HG03103 (cell line): ENCODE results near the gene ZC3H18.

Source experiments
- ATAC-seq: cut with Tn5 transposase; IDR thresholded peaks from one replicate; pipeline ENCODE4 v1.9.1; 2021; ENCODE audit warnings: low read depth; ENCODE audit not compliant: unreplicated experiment

ZC3H18 gene

DNA sequence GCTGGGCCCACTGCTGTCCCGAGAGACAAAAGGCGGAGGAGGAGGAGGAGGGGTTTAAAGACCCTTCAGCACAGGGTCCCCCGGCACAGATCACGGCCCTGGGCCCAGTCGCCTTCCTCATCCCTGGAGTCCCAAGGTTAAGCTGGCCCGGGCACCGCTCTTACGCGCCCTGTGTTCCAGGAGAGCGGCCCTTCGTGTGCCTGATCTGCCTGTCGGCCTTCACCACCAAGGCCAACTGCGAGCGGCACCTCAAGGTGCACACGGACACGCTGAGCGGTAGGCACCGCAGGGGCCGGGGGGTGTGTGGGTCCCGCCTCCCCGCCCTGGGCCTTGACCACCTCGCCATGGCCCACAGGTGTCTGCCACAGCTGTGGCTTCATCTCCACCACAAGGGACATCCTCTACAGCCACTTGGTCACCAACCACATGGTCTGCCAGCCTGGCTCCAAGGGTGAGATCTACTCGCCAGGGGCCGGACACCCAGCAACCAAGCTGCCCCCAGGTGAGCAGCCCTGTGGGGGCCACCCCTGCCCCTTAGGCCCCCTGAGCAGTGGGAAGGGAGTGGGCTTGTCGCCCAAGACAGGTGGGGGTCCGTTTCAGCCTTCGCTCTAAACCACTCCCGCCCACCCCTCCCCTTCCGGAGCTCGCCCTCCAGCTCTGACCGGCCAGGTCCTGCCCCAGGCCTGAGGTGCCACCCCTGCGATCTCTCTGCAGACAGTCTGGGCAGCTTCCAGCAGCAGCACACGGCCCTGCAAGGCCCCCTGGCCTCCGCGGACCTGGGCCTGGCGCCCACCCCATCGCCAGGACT is 37.6 kb upstream of the ZC3H18 start:
- ATAC-seq, result no peak

GRCh38 chr16:88533381-88533917 is 36.8 kb upstream of the ZC3H18 start:
- no peak for ATAC-seq

DNA sequence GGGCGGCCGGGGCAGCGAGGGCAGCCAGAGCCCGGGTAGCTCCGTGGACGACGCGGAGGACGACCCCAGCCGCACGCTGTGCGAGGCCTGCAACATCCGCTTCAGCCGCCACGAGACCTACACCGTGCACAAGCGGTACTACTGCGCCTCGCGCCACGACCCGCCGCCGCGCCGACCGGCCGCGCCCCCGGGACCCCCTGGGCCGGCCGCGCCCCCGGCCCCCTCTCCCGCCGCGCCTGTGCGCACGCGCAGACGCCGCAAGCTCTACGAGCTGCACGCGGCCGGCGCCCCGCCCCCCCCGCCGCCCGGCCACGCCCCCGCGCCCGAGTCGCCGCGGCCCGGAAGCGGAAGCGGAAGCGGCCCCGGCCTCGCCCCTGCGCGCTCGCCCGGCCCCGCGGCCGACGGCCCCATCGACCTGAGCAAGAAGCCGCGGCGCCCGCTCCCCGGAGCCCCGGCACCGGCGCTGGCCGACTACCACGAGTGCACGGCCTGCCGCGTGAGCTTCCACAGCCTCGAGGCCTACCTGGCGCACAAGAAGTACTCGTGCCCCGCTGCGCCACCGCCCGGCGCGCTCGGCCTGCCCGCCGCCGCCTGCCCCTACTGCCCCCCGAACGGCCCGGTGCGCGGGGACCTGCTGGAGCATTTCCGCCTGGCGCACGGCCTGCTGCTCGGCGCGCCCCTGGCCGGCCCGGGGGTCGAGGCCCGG is 36.1 kb upstream of the ZC3H18 start:
- ATAC-seq, result peak; percentile 49

GRCh38 chr16:88534638-88535190 is 35.5 kb upstream of the ZC3H18 start:
- ATAC-seq, result no peak

GRCh38 chr16:88535191-88535856 is 34.9 kb upstream of the ZC3H18 start:
- no peak for ATAC-seq

- ATAC-seq, result no peak
These were observed 34.4 kb upstream of the ZC3H18 start for GRCh38 chr16:88535857-88536222.

GRCh38 chr16:88536510-88536909 is 33.7 kb upstream of the ZC3H18 start:
- ATAC-seq, result no peak

DNA sequence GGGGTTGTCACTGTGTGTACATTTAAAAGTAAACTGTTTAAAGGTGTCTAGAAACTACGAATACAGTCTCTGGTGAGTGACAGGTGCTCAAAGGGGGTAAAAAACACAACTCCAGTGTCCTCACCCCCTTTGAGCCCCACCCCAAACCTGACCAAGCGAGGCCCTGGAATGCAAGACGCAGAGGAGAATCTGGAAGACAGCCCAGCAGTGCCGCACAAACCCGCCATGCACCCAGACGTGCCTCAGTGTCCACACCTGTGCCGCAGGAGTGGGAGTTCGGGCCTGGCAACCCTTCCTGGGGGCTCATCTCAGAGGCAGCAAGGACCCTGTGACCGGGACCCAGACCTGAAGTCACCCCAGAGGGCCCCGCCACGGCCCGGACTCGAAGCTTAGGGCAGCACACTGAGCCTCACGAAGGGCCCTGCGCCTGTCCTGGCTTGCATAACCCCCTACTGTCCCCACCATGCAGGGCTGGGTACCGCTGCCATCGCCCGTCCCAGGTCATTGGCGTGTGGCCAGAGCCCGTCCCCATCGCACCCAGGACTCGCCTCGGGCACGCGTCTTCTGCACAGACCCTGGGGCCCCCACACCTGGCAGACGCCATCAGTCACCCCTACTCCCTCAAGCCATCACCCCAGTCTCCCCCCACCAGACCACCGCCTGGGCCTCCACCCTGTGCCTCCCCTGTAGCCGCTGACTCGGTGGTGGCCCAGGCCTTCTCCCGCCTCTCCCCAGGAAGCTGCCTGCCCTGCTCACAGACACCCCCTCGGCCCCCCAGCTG is 33.0 kb upstream of the ZC3H18 start:
- ATAC-seq, result no peak

DNA sequence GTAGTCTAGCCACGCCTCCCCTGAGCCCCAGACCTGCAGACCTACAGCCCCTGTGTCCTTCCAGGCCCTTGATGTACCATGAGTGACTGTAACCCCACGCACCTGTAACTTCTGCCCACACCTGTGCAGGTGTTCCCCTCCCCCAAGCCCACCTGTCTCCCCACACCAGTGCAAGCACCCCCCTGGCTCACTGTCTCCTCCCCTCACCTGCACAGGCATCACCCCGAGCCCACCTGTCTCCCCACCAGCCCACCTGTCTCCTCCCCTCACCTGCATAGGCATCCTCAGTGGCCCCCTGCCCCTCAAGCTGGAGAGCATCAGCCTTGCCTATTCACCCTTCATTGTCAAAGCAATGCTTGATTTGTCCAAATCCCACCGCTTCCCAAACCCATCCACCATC is 32.3 kb upstream of the ZC3H18 start:
- ATAC-seq, result no peak

DNA sequence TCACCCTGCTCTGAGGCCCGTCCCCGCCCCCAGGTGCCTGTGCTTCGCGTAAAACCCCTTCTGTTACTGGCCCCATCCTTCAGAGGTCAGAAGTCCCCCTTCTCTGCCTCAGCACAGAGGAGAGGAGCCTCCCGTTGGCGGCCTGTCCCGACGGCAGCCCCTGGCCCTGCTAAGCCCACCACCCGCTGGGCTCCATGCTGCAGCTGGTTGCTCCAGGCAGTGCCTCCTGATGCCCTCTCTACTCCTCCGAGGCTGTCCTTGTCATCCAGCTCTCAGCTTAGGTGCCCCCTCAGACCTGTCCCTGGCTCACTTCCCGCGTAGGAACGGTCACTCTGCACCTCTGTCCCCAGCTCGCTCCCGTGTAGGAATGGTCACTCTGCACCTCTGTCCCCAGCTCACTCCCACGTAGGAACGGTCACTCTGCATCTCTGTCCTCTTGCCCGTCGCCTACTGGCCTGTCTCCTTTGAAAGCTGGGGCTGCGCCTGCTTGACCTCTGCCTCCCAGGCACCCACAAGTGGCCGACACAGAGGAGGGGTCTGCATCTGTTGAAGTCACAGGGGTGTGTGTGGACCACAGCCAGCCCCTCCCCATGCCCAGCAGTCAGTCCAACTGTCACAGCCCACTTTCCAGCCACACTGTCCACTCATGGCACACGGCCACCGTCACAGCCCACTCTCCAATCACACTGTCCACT is 31.7 kb upstream of the ZC3H18 start:
- no peak for ATAC-seq

- ATAC-seq, result no peak
These were observed 30.9 kb upstream of the ZC3H18 start for GRCh38 chr16:88539261-88539651.

DNA sequence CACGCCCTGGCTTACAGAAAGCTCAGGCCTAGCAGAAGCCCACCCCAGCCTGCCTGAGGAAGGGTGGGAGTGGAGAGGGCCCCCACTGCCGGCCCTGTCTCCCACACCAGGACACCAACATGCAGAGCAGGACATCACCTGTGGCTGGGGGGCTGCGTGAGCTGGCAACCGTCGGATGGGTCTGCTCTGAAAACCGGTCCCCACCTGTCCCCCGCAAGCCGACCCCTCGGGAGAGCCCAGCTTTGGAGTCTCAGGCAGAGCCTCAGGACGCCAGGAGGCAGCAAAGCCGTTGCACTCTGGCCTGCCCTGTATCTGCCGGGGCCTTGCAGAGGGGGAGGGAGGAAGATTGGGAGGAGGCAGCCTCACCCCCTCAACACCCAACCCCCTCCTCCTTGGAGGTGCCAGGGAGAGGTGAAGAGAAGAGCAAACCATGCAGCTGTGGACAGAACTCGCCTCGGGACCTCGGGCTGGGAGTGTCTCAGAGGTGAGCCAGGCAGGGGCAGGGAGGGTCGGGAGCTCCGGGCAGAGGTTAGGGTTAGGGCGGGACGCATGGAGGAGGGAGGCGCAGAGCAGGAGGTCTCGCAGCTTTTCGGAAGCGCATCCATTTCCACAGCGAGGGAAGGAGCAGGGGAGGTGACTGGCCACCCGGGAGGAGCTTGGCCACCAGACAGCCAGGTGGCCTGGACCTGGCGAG is 30.4 kb upstream of the ZC3H18 start:
- ATAC-seq, result no peak

DNA sequence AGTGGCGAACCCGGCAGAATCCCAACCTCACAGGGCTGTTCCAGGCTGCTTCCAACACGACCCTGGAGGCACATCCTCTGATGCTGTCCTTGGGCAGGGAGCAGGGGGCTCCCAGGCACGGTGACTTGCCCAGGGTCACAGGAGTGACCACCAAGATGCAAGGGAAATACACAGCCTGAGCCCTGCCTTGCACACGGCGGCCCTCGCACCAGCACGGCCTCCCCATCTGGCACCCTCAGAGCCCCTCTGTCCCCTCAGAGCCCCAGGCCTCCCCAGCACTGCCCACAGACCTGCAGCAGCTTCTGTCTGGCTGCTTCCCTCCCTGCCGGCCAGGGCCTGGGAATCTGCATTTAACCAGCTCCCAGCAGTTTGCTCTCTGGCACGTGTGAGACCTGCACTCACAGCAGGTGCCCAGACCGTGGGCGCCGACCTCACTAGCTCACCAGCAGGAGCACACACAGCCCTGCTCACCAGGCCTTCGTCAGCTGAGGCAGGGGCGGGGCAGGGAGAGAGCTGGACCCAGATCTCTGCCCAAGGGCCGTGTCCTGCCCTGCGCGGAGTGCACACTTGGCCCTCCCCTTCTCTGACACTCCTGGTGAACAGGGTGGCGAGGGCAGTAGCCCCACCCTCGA is 29.7 kb upstream of the ZC3H18 start:
- no peak for ATAC-seq

- no peak for ATAC-seq
These were observed 28.2 kb upstream of the ZC3H18 start for GRCh38 chr16:88541831-88542616.

DNA sequence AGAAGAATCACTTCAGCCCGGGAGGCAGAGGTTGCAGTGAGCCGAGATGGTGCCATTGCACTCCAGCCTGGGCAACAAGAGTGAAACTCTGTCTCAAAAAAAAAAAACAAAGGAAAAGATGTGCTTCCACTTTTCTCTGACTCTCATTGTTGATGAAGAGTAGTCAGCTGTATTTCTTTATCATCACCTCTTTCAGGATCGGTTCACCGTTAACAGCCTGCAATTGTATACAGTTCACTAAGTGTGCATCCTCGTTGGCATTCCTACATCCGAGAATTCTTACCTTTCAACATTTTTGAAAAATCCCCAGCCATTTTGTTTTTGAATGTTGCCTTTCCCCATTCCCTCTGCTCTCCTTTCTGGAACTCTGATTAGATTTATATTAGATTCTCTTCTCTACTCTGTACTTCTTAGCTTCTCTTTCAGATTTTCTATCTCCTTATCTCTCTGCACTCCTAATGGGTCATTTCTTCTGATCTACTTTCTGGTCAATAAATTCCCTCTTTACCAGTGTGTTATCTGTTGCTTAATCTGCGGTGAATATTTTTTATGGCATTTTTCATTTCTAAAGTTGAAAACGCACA is 26.9 kb upstream of the ZC3H18 start:
- ATAC-seq, result no peak

DNA sequence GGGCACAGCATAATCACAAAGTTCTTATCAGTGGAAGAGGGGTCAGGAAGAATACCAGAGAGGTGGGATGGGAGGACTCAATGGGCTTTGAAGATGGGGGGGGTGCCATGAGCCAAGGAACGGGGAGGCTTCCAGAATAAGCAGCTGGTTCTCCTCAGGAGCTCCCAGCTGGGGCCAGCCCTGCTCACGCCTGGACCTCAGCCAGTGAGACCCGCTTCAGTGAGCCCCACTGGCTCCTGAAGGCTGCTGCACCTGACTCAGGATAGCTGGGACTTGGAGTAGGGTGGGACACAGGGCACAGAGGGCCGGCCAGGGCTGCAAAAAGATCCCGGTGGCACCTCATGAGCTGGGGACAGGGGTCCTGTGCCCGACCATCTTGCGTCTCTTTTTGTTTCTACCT is 24.4 kb upstream of the ZC3H18 start:
- ATAC-seq, result no peak

- ATAC-seq, result no peak
These were observed 21.9 kb upstream of the ZC3H18 start for GRCh38 chr16:88548131-88548874.
